Mesendoderm (in vitro differentiated cells): ENCODE results near the gene ARFGEF3. TPM values are rescaled to one million over a fixed set of nuclear protein-coding genes. Genes with fewer than 3 reads are reported as not detected.

Experiments used
- DNase-seq: peaks from one replicate; pipeline ENCODE4 v3.0.0; 2013
- H2AK5ac ChIP-seq: 2 replicates; pipeline ENCODE4 v1.6.1; 2013; ENCODE audit warnings: low read length, inconsistent platforms
- H2BK120ac ChIP-seq: 2 replicates; pipeline ENCODE4 v1.6.1; 2013; ENCODE audit warnings: low read depth, mild to moderate bottlenecking, low read length, moderate library complexity, mixed read lengths
- H2BK15ac ChIP-seq: replicated peaks from 2 replicates; pipeline ENCODE4 v1.6.1; 2013; ENCODE audit warnings: low read depth, mild to moderate bottlenecking, moderate library complexity
- H2BK5ac ChIP-seq: 2 replicates; pipeline ENCODE4 v1.6.1; 2013; ENCODE audit warnings: low read length, inconsistent platforms
- H3K18ac ChIP-seq: 2 replicates; pipeline ENCODE4 v1.6.1; 2013; ENCODE audit warnings: mild to moderate bottlenecking, low read length, mixed read lengths
- H3K23ac ChIP-seq: one replicate; pipeline ENCODE4 v1.6.1; 2013; ENCODE audit warnings: low read length
- H3K27ac ChIP-seq: 2 replicates; pipeline ENCODE4 v1.5.1; 2013; ENCODE audit warnings: low read depth, mild to moderate bottlenecking, inconsistent platforms, low read length, moderate library complexity
- H3K27me3 ChIP-seq: 2 replicates; pipeline ENCODE4 v1.6.1; 2013; ENCODE audit warnings: low read length, control low read depth, mild to moderate bottlenecking, inconsistent platforms; ENCODE audit not compliant: insufficient read depth, poor library complexity
- H3K36me3 ChIP-seq: 2 replicates; pipeline ENCODE4 v1.6.1; 2013; ENCODE audit warnings: low read length, inconsistent platforms; ENCODE audit not compliant: control insufficient read depth, insufficient read depth
- H3K4ac ChIP-seq: one replicate; pipeline ENCODE4 v1.6.1; 2013; ENCODE audit warnings: low read depth, mild to moderate bottlenecking, low read length, moderate library complexity
- H3K4me1 ChIP-seq: 2 replicates; pipeline ENCODE4 v1.6.1; 2013; ENCODE audit warnings: low read depth, low read length, inconsistent platforms; ENCODE audit not compliant: control insufficient read depth
- H3K4me2 ChIP-seq: 2 replicates; pipeline ENCODE4 v1.6.1; 2013; ENCODE audit warnings: low read length
- H3K4me3 ChIP-seq: 2 replicates; pipeline ENCODE4 v1.5.1; 2013; ENCODE audit warnings: mild to moderate bottlenecking, low read length
- H3K56ac ChIP-seq: one replicate; pipeline ENCODE4 v1.6.1; 2013; ENCODE audit warnings: low read length
- H3K79me1 ChIP-seq: 2 replicates; pipeline ENCODE4 v1.6.1; 2013; ENCODE audit warnings: low read length, inconsistent platforms
- H3K79me2 ChIP-seq: 2 replicates; pipeline ENCODE4 v1.6.1; 2013; ENCODE audit warnings: mild to moderate bottlenecking, low read length; ENCODE audit not compliant: control insufficient read depth, insufficient read depth
- H3K9ac ChIP-seq: 2 replicates; pipeline ENCODE4 v1.6.1; 2013; ENCODE audit warnings: low read length, inconsistent platforms
- H4K5ac ChIP-seq: one replicate; pipeline ENCODE4 v1.6.1; 2013; ENCODE audit warnings: low read length
- H4K8ac ChIP-seq: one replicate; pipeline ENCODE4 v1.6.1; 2013; ENCODE audit warnings: low read depth, mild to moderate bottlenecking, control low read depth, low read length, moderate library complexity
- WGBS: extraction: QIAGEN DNeasy Blood & Tissue Kit; methylation state at CpG from one replicate; pipeline ENCODE4 v1.1.7; 2013; ENCODE audit warnings: low lambda C conversion rate, missing lambda C conversion rate; ENCODE audit not compliant: insufficient coverage; ENCODE audit errors: extremely low coverage; 5-methylcytosine and 5-hydroxymethylcytosine counted together
- small RNA-seq: library from polyadenylated mRNA; stranded (forward); fragments of <200 nt; extraction: miRNeasy Mini kit (QIAGEN cat#:217004); gene quantifications from one replicate; pipeline ENCODE3, GENCODE V24; 2013; ENCODE audit not compliant: insufficient read depth

The ARFGEF3 gene

DNA sequence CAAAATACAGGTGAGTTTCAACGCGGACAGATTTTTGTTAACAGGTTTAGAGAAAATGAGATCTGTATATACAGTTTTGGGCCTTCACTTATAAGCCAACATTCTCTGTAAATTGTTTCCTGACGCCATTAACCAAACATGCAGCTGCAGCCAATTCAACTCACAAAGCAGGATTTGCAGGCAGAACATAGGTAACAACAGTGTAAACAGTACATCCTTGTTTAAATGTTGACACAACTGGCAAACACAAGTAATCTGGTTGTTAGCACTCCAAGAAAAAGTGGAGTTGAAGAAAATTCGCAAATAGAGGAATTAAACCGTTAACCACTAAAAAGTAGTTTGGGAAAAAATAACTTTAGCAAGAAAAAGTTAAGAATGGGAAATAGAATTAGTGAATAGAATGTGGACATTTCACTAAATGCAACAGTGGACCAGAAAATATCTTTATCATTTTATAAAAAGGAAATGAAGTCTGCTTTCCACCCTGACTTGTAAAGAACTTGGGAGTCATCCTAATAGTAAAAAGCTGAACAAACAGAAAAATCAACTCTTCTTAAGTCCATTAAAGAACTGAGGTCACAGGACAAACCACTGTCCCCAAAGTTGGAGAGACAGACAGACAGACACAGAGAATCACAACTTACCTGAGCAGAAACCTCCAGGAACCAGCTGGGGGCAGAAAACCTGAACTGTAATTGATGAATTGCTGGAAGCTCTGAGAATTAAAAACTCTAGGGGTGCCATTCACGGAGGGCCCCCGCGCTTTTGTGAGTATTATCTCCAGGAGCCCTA, 226.0 kb downstream of the ARFGEF3 start:
- Histone ChIP-seq H3K27me3 (no peaks in the 10 kb centered on the region), H3K23ac (no peak overlapping the region), H3K4me3 (no peak overlapping the region), H3K4me2 (no peak overlapping the region), H4K5ac (no peak overlapping the region), H2AK5ac (no peak overlapping the region), H3K27ac (no peak overlapping the region), H3K9ac (no peak overlapping the region), H2BK120ac (no peak overlapping the region), H3K79me2 (no peaks in the 10 kb centered on the region), H3K18ac (no peak overlapping the region), H3K56ac (no peak overlapping the region), H3K36me3 (no peaks in the 10 kb centered on the region), H3K4me1 (no peaks in the 10 kb centered on the region), H2BK5ac (no peak overlapping the region), H3K79me1 (no peaks in the 10 kb centered on the region), H2BK15ac (no peak overlapping the region), H4K8ac (no peak overlapping the region), H3K4ac (no peak overlapping the region)
- no CpG with 5 or more reads among the region's 8 CpGs for WGBS
- DNase-seq = no peak

GRCh38 chr6:138389551-138389950, 227.8 kb downstream of the ARFGEF3 start:
- H2BK120ac ChIP-seq = no peak overlapping the region

More at GRCh38 chr6:138389551-138389950, 227.8 kb downstream of the ARFGEF3 start:
- Histone ChIP-seq H3K27ac (no peak overlapping the region), H4K8ac (no peak overlapping the region), H3K23ac (no peak overlapping the region), H4K5ac (no peak overlapping the region), H3K79me2 (no peaks in the 10 kb centered on the region), H2AK5ac (no peak overlapping the region), H3K18ac (no peak overlapping the region), H3K4me1 (no peaks in the 10 kb centered on the region), H3K4me2 (no peak overlapping the region), H3K9ac (no peak overlapping the region), H3K79me1 (no peaks in the 10 kb centered on the region), H3K4ac (no peak overlapping the region), H3K27me3 (no peaks in the 10 kb centered on the region), H3K36me3 (no peaks in the 10 kb centered on the region), H3K4me3 (no peak overlapping the region), H2BK5ac (no peak overlapping the region), H3K56ac (no peak overlapping the region), H2BK15ac (no peak overlapping the region)
- DNase-seq = no peak
- no CpG with 5 or more reads among the region's 5 CpGs for WGBS

Small RNA genes within 50 kb of the gene (small RNA-seq; reads per million reads assigned to genes)
- gene AL031003.1 = not detected
